PFSK-1 (cell line): ENCODE results near the gene KLHL26.

Experiments
- FOXP2 ChIP-seq: optimal IDR thresholded peaks from 2 replicates; pipeline ENCODE3; 2011; ENCODE audit warnings: borderline replicate concordance, control low read depth, inconsistent platforms; ENCODE audit not compliant: insufficient read depth; ENCODE audit errors: extremely low read length, extremely low read depth
- POLR2AphosphoS5 ChIP-seq: IDR thresholded peaks from 2 replicates; pipeline ENCODE4 v1.6.1; 2012; ENCODE audit warnings: low read depth, mild to moderate bottlenecking, control low read depth, low read length, moderate library complexity
- REST ChIP-seq, 2 experiments: IDR thresholded peaks; 2 replicates each; pipeline versions ENCODE4 v1.6.1 to v1.8.0; 2011 to 2012; ENCODE audit warnings: low read depth in 2 of 2, low read length in 2 of 2, control low read depth in 1 of 2, inconsistent platforms in 1 of 2, mild to moderate bottlenecking in 1 of 2, moderate library complexity in 1 of 2; ENCODE audit not compliant: insufficient read depth in 1 of 2
- SIN3A ChIP-seq: IDR thresholded peaks from 2 replicates; pipeline ENCODE4 v1.6.1; 2012; ENCODE audit warnings: mild to moderate bottlenecking, low read length, moderate library complexity, borderline replicate concordance; ENCODE audit not compliant: insufficient read depth
- TAF1 ChIP-seq: IDR thresholded peaks from 2 replicates; pipeline ENCODE4 v1.6.1; 2012; ENCODE audit warnings: low read length, control low read depth, borderline replicate concordance; ENCODE audit not compliant: insufficient read depth

Gene KLHL26

GRCh38 chr19:18675779-18676178, 39.0 kb downstream of the KLHL26 start:
- TF ChIP-seq REST (IDR thresholded peaks at IDR 0.05; ENCODE audit: insufficient read depth in 1 of 2, low read depth in 2 of 2, low read length in 2 of 2) (no peak), SIN3A (no peak), FOXP2 (no peak)

- TF ChIP-seq SIN3A: no peak
- TF ChIP-seq FOXP2: no peak
- no peak for TF ChIP-seq REST (IDR thresholded peaks at IDR 0.05; ENCODE audit: insufficient read depth in 1 of 2, low read depth in 2 of 2, low read length in 2 of 2)
- no peak for TF ChIP-seq POLR2AphosphoS5
- no peak for TF ChIP-seq TAF1
Measured at GRCh38 chr19:18676692-18677091, 39.9 kb downstream of the KLHL26 start.

GRCh38 chr19:18677156-18677555, 40.3 kb downstream of the KLHL26 start:
- TF ChIP-seq TAF1 (no peak), POLR2AphosphoS5 (no peak), SIN3A (no peak), FOXP2 (no peak), REST (IDR thresholded peaks at IDR 0.05; ENCODE audit: insufficient read depth in 1 of 2, low read depth in 2 of 2, low read length in 2 of 2) (no peak)

- TF ChIP-seq REST (IDR thresholded peaks at IDR 0.05; ENCODE audit: insufficient read depth in 1 of 2, low read depth in 2 of 2, low read length in 2 of 2): no peak
- TF ChIP-seq POLR2AphosphoS5: no peak
- TF ChIP-seq FOXP2: no peak
- TF ChIP-seq TAF1: no peak
- TF ChIP-seq SIN3A: no peak
Measured at GRCh38 chr19:18682807-18683108, 45.9 kb downstream of the KLHL26 start.

DNA sequence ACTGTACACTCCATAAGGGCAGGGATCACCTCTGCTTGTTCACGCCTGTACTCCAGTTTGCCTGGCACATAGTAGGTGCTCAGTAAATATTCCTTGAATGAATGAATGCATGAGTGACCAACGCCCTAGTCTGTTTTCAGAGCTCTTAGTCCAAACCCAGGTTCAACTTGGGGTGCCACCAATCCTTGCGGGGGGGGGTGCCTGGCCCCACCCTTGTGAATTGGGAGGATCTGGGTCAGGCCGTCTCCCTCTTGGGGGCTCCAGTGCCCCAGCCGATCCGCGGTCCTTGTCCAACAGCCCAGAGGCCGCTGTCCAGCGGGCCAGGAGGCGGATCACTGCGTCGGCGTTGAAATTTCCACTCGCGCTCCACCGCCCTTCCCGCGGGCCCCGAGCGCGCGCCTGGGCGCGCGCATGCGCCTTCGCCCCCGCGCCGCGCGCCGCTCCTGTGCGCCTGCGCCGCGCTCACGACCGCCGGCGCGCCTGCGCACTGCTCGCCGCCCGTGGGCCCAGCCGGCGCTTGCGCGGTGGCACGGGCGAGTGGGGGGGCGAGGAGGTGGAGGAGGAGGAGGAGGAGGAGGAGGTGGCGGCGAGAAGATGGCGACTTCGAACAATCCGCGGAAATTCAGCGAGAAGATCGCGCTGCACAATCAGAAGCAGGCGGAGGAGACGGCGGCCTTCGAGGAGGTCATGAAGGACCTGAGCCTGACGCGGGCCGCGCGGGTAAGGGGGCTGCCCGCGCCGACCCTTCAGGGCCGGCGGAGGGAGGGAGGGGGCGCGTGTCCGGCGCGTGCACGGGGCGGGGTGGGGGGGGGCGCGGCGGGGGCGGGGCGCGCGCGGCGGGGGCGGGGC, 46.5 kb downstream of the KLHL26 start, which contains the start of gene CRTC1:
Gene CRTC1 (plus strand): TSS at position 572 of the 849 bp plus-strand sequence. CDS start 23 bp downstream, at position 595.
- TF ChIP-seq FOXP2: peak; percentile 25
- 0 out of 2 replicates have a peak, but pooled peaks have one; percentile 59 for TF ChIP-seq SIN3A
- TF ChIP-seq TAF1: peak; percentile 68; the same call in 1 of the 2 replicates
- peak; percentile 64; the same call in 1 of the 2 replicates for TF ChIP-seq POLR2AphosphoS5
- peak; percentile 84 to 90 for TF ChIP-seq REST (IDR thresholded peaks at IDR 0.05; ENCODE audit: insufficient read depth in 1 of 2, low read depth in 2 of 2, low read length in 2 of 2)
